WERI-Rb-1 (cell line): ENCODE measurements around the gene NDUFA13.
A peak's percentile ranks its signal among the peaks of the same experiment; 100 is the strongest.

ENCODE experiments used
- DNase-seq: peaks from one replicate; pipeline ENCODE4 v3.0.0-alpha.2; 2020
- H3K27ac ChIP-seq: fragments of 250-450 bp; sonication (Bioruptor Pico); 2 replicates; pipeline ENCODE4 v1.5.1; 2020; ENCODE audit warnings: mild to moderate bottlenecking, moderate library complexity
- H3K27me3 ChIP-seq: fragments of 250-450 bp; sonication (Bioruptor Pico); 2 replicates; pipeline ENCODE4 v1.5.1; 2021; ENCODE audit warnings: mild to moderate bottlenecking, low read depth, moderate library complexity; ENCODE audit not compliant: insufficient read depth, severe bottlenecking
- H3K36me3 ChIP-seq: fragments of 250-450 bp; sonication (Bioruptor Pico); 2 replicates; pipeline ENCODE4 v1.5.1; 2020; ENCODE audit warnings: mild to moderate bottlenecking, moderate library complexity
- H3K4me3 ChIP-seq: 2 replicates; pipeline ENCODE4 v1.5.1; 2011; ENCODE audit warnings: low read depth, mild to moderate bottlenecking, control low read depth, low read length
- H3K9me3 ChIP-seq: fragments of 250-450 bp; sonication (Bioruptor Pico); 2 replicates; pipeline ENCODE4 v1.5.1; 2021; ENCODE audit warnings: mild to moderate bottlenecking, moderate library complexity; ENCODE audit not compliant: severe bottlenecking
- TF ChIP-seq, protein P1 (sequence below): IDR thresholded peaks from 2 replicates; pipeline ENCODE4 v1.5.1; 2011; ENCODE audit warnings: low read depth, mild to moderate bottlenecking, control low read depth, inconsistent platforms, low read length

NDUFA13 gene

DNA sequence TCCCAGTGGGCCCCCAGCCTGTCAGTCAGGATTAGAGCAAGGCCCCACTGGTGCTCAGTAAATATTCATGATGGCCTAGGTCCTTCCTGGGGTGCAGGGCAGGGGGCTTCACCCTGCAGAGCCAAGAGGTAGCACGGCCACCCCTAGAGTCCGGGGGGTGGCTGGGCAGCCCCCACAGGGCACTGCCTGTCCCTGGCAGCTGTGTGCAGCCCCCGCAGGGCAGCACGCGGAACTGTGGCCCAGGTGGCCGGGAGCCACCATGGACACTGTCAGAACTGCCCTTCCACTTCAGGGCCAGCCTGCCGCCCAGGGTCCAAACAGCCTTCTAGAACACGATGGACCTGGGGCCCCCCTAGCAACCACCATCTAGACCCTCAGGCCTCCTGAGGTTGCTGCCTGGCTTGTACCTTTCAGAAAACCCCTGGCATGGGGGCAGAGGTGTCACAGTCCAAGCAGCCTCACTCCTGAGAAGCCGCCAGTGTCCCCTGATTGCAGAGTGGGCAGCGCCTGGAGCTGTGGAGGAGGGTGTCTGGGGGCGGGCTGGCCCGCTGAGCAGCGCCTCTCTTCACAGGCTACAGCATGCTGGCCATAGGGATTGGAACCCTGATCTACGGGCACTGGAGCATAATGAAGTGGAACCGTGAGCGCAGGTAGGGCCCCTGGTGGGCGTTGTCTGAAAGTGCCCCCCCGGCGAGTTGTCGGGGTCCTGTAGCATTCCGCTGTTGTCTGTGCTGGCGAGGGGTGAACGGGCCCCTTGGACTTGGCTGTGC, 9.8 kb downstream of the NDUFA13 start:
- no peak overlapping the region; the same call in 1 of the 2 replicates for H3K27ac ChIP-seq
- H3K36me3 ChIP-seq = peaks cover 29% of the 10 kb centered on the region
- H3K9me3 ChIP-seq = no peaks in the 10 kb centered on the region
- no peak for DNase-seq
- TF ChIP-seq, protein P1, sequence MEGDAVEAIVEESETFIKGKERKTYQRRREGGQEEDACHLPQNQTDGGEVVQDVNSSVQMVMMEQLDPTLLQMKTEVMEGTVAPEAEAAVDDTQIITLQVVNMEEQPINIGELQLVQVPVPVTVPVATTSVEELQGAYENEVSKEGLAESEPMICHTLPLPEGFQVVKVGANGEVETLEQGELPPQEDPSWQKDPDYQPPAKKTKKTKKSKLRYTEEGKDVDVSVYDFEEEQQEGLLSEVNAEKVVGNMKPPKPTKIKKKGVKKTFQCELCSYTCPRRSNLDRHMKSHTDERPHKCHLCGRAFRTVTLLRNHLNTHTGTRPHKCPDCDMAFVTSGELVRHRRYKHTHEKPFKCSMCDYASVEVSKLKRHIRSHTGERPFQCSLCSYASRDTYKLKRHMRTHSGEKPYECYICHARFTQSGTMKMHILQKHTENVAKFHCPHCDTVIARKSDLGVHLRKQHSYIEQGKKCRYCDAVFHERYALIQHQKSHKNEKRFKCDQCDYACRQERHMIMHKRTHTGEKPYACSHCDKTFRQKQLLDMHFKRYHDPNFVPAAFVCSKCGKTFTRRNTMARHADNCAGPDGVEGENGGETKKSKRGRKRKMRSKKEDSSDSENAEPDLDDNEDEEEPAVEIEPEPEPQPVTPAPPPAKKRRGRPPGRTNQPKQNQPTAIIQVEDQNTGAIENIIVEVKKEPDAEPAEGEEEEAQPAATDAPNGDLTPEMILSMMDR = no peak
- H3K27me3 ChIP-seq = no peaks in the 10 kb centered on the region
- H3K4me3 ChIP-seq = no peak overlapping the region

DNA sequence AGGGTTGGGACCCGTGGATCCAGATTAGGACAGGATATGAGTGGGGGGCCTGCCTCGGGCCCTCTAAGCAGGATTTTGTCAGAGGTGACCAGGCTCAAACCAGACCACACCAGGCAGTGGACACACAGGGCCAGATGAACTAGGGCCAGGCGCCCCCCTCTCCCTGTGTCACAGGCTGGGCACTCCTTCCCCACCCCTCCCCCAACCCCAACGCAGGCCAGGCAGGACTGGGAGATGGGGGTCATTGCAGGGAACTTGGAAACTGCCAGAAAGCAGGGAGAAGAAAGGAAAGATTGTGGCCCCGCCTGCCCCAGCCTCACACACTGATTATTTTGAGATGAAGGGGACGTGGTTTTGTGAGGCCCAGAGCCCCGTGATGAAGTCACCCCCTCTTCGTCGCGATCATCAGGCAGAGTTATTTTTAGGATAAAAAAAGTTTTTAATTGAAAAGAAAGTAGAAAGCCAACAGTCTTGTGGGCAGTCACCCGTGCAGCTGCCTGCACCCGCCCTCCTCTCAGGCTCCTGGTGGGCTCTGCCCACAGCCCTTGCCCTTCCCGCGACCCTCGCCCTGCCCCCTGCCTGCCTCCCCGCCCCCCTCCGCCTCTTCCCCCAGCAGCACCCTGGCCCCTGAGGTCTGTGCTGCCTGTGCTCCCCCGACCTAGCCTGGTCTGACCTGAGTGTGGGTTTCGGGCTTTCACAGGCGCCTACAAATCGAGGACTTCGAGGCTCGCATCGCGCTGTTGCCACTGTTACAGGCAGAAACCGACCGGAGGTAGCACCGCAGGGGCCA, 10.8 kb downstream of the NDUFA13 start:
- Histone ChIP-seq H3K36me3 (peaks cover 23% of the 10 kb centered on the region), H3K9me3 (no peaks in the 10 kb centered on the region), H3K27me3 (no peaks in the 10 kb centered on the region), H3K4me3 (no peak overlapping the region), H3K27ac (no peak overlapping the region)
- no peak for DNase-seq
- TF ChIP-seq, protein P1 = no peak

DNA sequence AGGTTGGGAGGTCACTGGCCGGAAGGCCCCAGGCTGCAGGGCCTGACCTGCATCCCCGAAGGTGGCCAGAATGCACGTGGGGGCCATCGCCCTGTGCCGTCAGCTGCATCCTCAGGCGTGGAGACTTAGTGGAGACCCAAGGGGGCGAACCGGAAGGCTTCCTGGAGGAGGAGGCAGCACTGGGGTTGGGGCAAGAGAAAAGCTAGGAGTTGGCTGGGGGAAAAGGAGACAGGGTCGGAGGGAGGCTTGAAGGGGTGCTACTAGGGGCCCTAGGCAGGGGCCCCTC, 11.3 kb downstream of the NDUFA13 start:
- Histone ChIP-seq H3K4me3 (no peak overlapping the region), H3K27me3 (no peaks in the 10 kb centered on the region), H3K36me3 (peaks cover 23% of the 10 kb centered on the region), H3K27ac (no peak overlapping the region), H3K9me3 (no peaks in the 10 kb centered on the region)
- DNase-seq = no peak
- TF ChIP-seq, protein P1 = no peak

DNA sequence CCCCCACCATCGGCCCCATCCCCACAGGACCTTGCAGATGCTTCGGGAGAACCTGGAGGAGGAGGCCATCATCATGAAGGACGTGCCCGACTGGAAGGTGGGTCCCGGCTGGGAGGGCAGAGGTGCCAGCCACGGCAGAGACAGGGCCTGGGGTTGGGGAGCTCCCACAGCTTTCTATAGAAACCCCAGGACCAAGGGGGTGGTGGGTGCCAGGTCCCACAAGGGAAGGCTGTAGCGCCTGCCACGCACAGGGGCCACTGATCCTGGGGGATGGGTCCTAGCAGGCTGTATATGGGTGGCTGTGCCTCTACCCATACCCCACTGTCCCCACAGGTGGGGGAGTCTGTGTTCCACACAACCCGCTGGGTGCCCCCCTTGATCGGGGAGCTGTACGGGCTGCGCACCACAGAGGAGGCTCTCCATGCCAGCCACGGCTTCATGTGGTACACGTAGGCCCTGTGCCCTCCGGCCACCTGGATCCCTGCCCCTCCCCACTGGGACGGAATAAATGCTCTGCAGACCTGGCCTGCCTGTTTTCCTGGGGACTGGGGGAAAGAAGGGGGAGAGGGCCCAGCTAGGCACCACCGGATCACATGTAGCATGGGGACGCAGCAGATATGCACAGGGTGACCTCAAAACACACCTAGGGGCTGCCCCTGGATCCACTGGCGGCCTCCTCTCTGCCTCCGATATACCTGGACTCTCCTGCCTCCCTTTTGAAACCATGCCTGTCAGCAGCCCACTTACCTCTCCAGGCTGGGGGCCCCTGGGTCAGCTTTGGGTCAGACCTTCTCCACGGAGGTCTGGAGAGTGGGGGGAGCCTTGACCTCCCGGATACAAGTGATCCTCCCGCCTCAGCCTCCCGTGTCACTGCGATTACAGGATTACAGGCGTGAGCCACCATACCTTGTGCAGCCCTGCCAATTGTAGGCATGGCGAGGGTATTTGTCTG, 11.9 kb downstream of the NDUFA13 start:
- Histone ChIP-seq H3K4me3 (no peak overlapping the region), H3K36me3 (peaks cover 23% of the 10 kb centered on the region), H3K27ac (no peak overlapping the region), H3K27me3 (no peaks in the 10 kb centered on the region), H3K9me3 (no peaks in the 10 kb centered on the region)
- DNase-seq = no peak
- TF ChIP-seq, protein P1 = no peak

DNA sequence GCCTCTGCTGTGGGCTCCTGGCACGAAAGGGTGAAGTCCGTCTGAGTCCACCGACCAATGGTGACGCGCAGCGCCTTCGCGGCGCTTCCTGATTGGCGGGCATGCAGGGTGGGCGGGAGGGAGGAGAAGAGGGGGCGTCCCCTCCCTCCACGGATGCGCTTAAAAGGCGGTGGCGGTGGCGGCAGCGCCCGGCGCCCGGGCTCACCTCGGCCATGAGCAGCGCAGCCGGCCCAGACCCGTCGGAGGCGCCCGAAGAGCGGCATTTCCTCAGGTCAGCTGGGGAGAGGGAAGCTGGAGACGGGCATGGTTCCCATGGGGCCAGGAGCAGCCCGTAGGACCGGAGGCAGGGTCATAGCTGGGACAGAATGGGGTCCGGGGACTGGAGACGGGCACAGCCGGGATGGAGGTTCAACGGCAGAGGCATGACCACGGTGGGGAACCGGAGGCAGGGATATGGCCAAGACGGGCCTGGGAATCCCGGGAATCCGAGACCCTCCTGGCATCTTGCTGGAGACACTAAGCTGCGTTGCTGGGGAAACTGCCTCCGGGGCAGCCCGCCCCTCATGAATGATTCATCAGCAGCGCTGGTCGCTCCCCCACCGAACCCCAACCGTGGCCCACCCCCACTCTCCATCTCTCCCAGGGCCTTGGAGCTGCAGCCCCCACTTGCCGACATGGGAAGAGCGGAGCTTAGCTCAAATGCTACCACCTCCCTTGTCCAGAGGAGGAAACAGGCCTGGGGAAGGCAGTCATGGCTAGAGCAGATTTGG, 12.9 kb downstream of the NDUFA13 start, which contains the start of gene YJEFN3:
Gene YJEFN3 (plus strand): TSS at position 191 of the 770 bp plus-strand sequence. CDS start 22 bp downstream, at position 213.
- peak; percentile 66 for DNase-seq
- Histone ChIP-seq H3K4me3 (peak within 1 kb of the TSS; percentile 20), H3K9me3 (no peaks in the 10 kb centered on the region), H3K27ac (no peak within 1 kb of the TSS), H3K36me3 (peaks cover 23% of the 10 kb centered on the region), H3K27me3 (no peaks in the 10 kb centered on the region)
- TF ChIP-seq, protein P1 = no peak
